HCT116 (cell line): ENCODE data around the gene CLIP2. TPM values are rescaled to one million over a fixed set of nuclear protein-coding genes. Genes with fewer than 3 reads are reported as not detected.
A peak's percentile ranks its signal among the peaks of the same experiment; 100 is the strongest.

Source experiments
- ATAC-seq: fragments of 200-7000 bp; cut with Tn5 transposase; 2 replicates; pipeline ENCODE4 v1.9.1; 2020; ENCODE audit warnings: mild to moderate bottlenecking, moderate library complexity
- BruUV-seq: library from RNA; stranded (reverse); fragments of 400-500 nt; replicated peaks from 2 replicates; lab custom pipeline; 2021; lab: Mats Ljungman, UMichigan
- CTCF ChIA-PET: fragments of 300-600 bp; sonication (Branson Sonifier 250); formaldehyde crosslinking; loops from one replicate; lab custom pipeline; 2021; ENCODE audit warnings: antibody characterized with exemption; lab: Charles Lee
- POLR2A ChIA-PET: fragments of 300-600, 350-600 bp; sonication (Branson Sonifier 250); formaldehyde crosslinking; loops from one replicate; lab custom pipeline; 2021; ENCODE audit warnings: antibody characterized with exemption; lab: Charles Lee
- RAD21 ChIA-PET, 2 experiments: fragments of 300-600 bp; sonication (Branson Sonifier 250); formaldehyde crosslinking; loops; one replicate each; lab custom pipeline; 2023; ENCODE audit warnings: low total read pairs in 2 of 2; ENCODE audit not compliant: uncharacterized antibody in 2 of 2, unreplicated experiment in 2 of 2, low non-redundant PET in 1 of 2; lab: Charles Lee
- DNase-seq: peaks from one replicate; pipeline ENCODE4 v3.0.0-alpha.2; 2010; ENCODE audit warnings: low read depth, low spot score
- H2AFZ ChIP-seq: fragments of 200-600 bp; shearing (Covaris generic), sonication (generic); 2 replicates; pipeline ENCODE4 v1.6.1; 2017; ENCODE audit warnings: low read depth, mixed run types, mixed read lengths, antibody characterized with exemption, low read length; ENCODE audit not compliant: poor library complexity, severe bottlenecking
- H3K27ac ChIP-seq: 2 replicates; pipeline ENCODE4 v1.5.1; 2012; ENCODE audit warnings: low read depth, low read length
- H3K27me3 ChIP-seq: fragments of 200-600 bp; sonication (generic); 2 replicates; pipeline ENCODE4 v1.6.1; 2016; ENCODE audit warnings: mixed run types, low read length, mixed read lengths; ENCODE audit not compliant: insufficient read depth
- H3K36me3 ChIP-seq, 2 experiments: fragments of 200-500 bp in 1 of 2; fragments of 200-600 bp in 1 of 2; sonication (Bioruptor generic) in 1 of 2; sonication (generic) in 1 of 2; 2 replicates each; pipeline versions ENCODE4 v1.5.1 to v1.6.1; 2014 to 2016; ENCODE audit warnings: low read length in 2 of 2, inconsistent platforms in 1 of 2, mixed read lengths in 1 of 2, mixed run types in 1 of 2; ENCODE audit not compliant: insufficient read depth in 2 of 2, control insufficient read depth in 1 of 2
- H3K4me1 ChIP-seq, 2 experiments: fragments of 200-600 bp in 1 of 2; sonication (generic) in 1 of 2; 2 replicates each; pipeline versions ENCODE4 v1.5.1 to v1.6.1; 2012 to 2017; ENCODE audit warnings: low read length in 2 of 2, inconsistent platforms in 1 of 2, mild to moderate bottlenecking in 1 of 2, mixed read lengths in 1 of 2, mixed run types in 1 of 2, moderate library complexity in 1 of 2; ENCODE audit not compliant: insufficient read depth in 2 of 2, control insufficient read depth in 1 of 2
- H3K4me2 ChIP-seq: fragments of 200-600 bp; sonication (generic); 2 replicates; pipeline ENCODE4 v1.6.1; 2017; ENCODE audit warnings: mixed run types, low read length, mixed read lengths
- H3K4me3 ChIP-seq, 2 experiments: fragments of 200-600 bp in 1 of 2; sonication (generic) in 1 of 2; replicated peaks in 1 of 2; 2 replicates each; pipeline ENCODE4 v1.5.1; 2011 to 2016; ENCODE audit warnings: low read length in 2 of 2, control low read depth in 1 of 2, low read depth in 1 of 2, mild to moderate bottlenecking in 1 of 2, mixed read lengths in 1 of 2, mixed run types in 1 of 2
- H3K79me2 ChIP-seq: fragments of 200-600 bp; sonication (generic); 2 replicates; pipeline ENCODE4 v1.6.1; 2017; ENCODE audit warnings: mild to moderate bottlenecking, mixed run types, low read length, moderate library complexity, mixed read lengths; ENCODE audit not compliant: insufficient read depth
- H3K9ac ChIP-seq: fragments of 200-600 bp; sonication (generic); 2 replicates; pipeline ENCODE4 v1.6.1; 2016; ENCODE audit warnings: low read length, mixed read lengths
- H3K9me2 ChIP-seq: fragments of 200-600 bp; sonication (generic), shearing (Covaris generic); 2 replicates; pipeline ENCODE4 v1.6.1; 2017; ENCODE audit warnings: mixed run types, mild to moderate bottlenecking, moderate library complexity; ENCODE audit not compliant: insufficient read depth
- H3K9me3 ChIP-seq, 2 experiments: fragments of 200-500 bp in 1 of 2; fragments of 200-600 bp in 1 of 2; sonication (Bioruptor generic) in 1 of 2; sonication (generic) in 1 of 2; 2 replicates each; pipeline ENCODE4 v1.6.1; 2014 to 2017; ENCODE audit warnings: low read length in 2 of 2, mixed read lengths in 2 of 2, inconsistent platforms in 1 of 2, low read depth in 1 of 2, mild to moderate bottlenecking in 1 of 2, mixed run types in 1 of 2, moderate library complexity in 1 of 2; ENCODE audit not compliant: control insufficient read depth in 1 of 2, insufficient read depth in 1 of 2
- H4K20me1 ChIP-seq: fragments of 200-600 bp; sonication (generic), shearing (Covaris generic); 2 replicates; pipeline ENCODE4 v1.6.1; 2017; ENCODE audit warnings: mixed run types, mild to moderate bottlenecking, moderate library complexity; ENCODE audit not compliant: insufficient read depth
- ATF3 ChIP-seq: IDR thresholded peaks from 2 replicates; pipeline ENCODE4 v1.6.1; 2012
- CBX3 ChIP-seq: IDR thresholded peaks from 2 replicates; pipeline ENCODE4 v1.6.1; 2012; ENCODE audit warnings: low read depth
- CEBPB ChIP-seq: IDR thresholded peaks from 2 replicates; pipeline ENCODE4 v1.6.1; 2012; ENCODE audit warnings: low read depth
- EGR1 ChIP-seq: IDR thresholded peaks from 2 replicates; pipeline ENCODE4 v1.6.1; 2012; ENCODE audit warnings: low read depth
- ELF1 ChIP-seq: IDR thresholded peaks from 2 replicates; pipeline ENCODE4 v1.6.1; 2012; ENCODE audit warnings: low read depth, borderline replicate concordance
- EZH2 ChIP-seq: fragments of 200-600 bp; sonication (generic); IDR thresholded peaks from 2 replicates; pipeline ENCODE4 v1.6.1; 2017; ENCODE audit warnings: antibody characterized with exemption, mixed run types
- JUND ChIP-seq: IDR thresholded peaks from 2 replicates; pipeline ENCODE4 v1.6.1; 2012
- MAX ChIP-seq: IDR thresholded peaks from 2 replicates; pipeline ENCODE4 v1.6.1; 2012
- POLR2A ChIP-seq: IDR thresholded peaks from 2 replicates; pipeline ENCODE4 v1.7.0; 2011; ENCODE audit warnings: borderline replicate concordance; ENCODE audit not compliant: insufficient read depth, insufficient read length; ENCODE audit errors: extremely low read depth
- POLR2AphosphoS5 ChIP-seq: IDR thresholded peaks from 2 replicates; pipeline ENCODE4 v1.6.1; 2011; ENCODE audit warnings: mild to moderate bottlenecking, low read depth, low read length, moderate library complexity
- RAD21 ChIP-seq: IDR thresholded peaks from 2 replicates; pipeline ENCODE4 v1.6.1; 2012; ENCODE audit warnings: low read depth, mild to moderate bottlenecking
- SIN3A ChIP-seq: IDR thresholded peaks from 2 replicates; pipeline ENCODE4 v1.6.1; 2012; ENCODE audit warnings: low read depth
- SP1 ChIP-seq: IDR thresholded peaks from 2 replicates; pipeline ENCODE4 v1.6.1; 2012; ENCODE audit warnings: low read depth
- SRF ChIP-seq: IDR thresholded peaks from 2 replicates; pipeline ENCODE4 v1.6.1; 2012; ENCODE audit warnings: low read depth
- YY1 ChIP-seq: IDR thresholded peaks from 2 replicates; pipeline ENCODE4 v1.6.1; 2011; ENCODE audit warnings: low read length, low read depth, moderate library complexity, mild to moderate bottlenecking; ENCODE audit not compliant: insufficient replicate concordance; ENCODE audit errors: extremely low read depth
- ZFX ChIP-seq: fragments of 450-650 bp; IDR thresholded peaks from 2 replicates; pipeline ENCODE4 v1.6.1; 2017
- ZNF274 ChIP-seq: fragments of 200-500 bp; sonication (Bioruptor generic); IDR thresholded peaks from 2 replicates; pipeline ENCODE4 v1.6.1; 2014; ENCODE audit warnings: mild to moderate bottlenecking, low read depth, low read length, inconsistent platforms
- intact Hi-C: fragments of 100-400 bp; cut with micrococcal nuclease; formaldehyde crosslinking; loops from 2 replicates; pipeline ENCODE4 v1.10.0; 2022
- total RNA-seq: library from RNA; stranded (reverse); gene quantifications from one replicate; pipeline ENCODE4 v1.2.1, GENCODE V29; 2021; ENCODE audit not compliant: unreplicated experiment
- TF ChIP-seq, protein P1 (sequence below): IDR thresholded peaks from 2 replicates; pipeline ENCODE4 v1.6.1; 2012; ENCODE audit warnings: low read depth

Gene CLIP2
- total RNA-seq, 1 experiment from 2014 or later, result 40.1 TPM

- Histone ChIP-seq H3K4me1 (peaks cover 57 to 72% of the 10 kb centered on the region in 2 experiments), H2AFZ (no peak overlapping the region), H3K4me3 (peak overlapping the region; percentile 80 to 85), H3K36me3 (no peaks in the 10 kb centered on the region), H3K27me3 (no peaks in the 10 kb centered on the region), H3K79me2 (peaks cover 59% of the 10 kb centered on the region), H3K4me2 (peak overlapping the region; percentile 94), H3K9me2 (no peaks in the 10 kb centered on the region), H3K27ac (peak overlapping the region; percentile 84; the same call in 1 of the 2 replicates), H3K9me3 (no peaks in the 10 kb centered on the region), H3K9ac (peak overlapping the region; percentile 84), H4K20me1 (no peaks in the 10 kb centered on the region)
- BruUV-seq, result no TSS peak
- ATAC-seq (no peak), DNase-seq (no peak)
- POLR2A ChIA-PET, result interaction anchor here (1.6 kb wide), 1 partner anchor 21 kb away, joined by 4 read pairs; no protein-coding TSS in a partner anchor
- intact Hi-C loops, result no loop called here
- CTCF ChIA-PET, result interaction anchor here (2.9 kb wide), 1 partner anchor 15 kb away, joined by 14 read pairs; no protein-coding TSS in a partner anchor
- TF ChIP-seq EGR1 (no peak), CEBPB (no peak)
- RAD21 ChIA-PET, result no interaction called here
Measured at GRCh38 chr7:74290553-74290950, 1.3 kb downstream of the CLIP2 start.

DNA sequence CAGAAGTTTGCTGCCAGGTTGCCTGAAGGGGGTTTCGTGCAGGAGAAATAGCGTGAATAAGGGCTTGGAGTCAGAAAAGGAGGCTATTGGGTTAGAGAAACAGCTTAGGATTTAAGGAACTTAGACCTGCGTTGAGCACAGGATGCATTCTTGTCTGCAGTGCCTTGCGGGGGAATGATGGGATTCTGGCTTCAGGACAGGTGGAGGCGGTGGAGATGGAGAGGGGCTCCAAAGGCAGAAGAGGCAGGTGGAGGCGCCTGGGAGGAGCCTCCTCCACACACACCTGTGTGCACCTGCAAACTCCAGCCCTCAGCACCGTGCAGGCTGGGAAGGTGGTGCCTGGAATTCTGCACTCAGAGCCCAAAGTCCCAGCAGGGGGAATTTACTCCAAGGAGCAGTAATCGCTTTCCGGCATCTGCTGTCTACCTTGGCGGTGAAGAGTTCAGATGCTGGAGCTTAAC, 1.8 kb downstream of the CLIP2 start:
- CTCF ChIA-PET, result interaction anchor here (2.9 kb wide), 1 partner anchor 15 kb away, joined by 14 read pairs; no protein-coding TSS in a partner anchor
- peak overlapping the region; percentile 84 for H3K9ac ChIP-seq

More for the DNA sequence above, 1.8 kb downstream of the CLIP2 start:
- Histone ChIP-seq H2AFZ (no peak overlapping the region), H3K9me2 (no peaks in the 10 kb centered on the region), H3K27ac (peak overlapping the region; percentile 84; the same call in 1 of the 2 replicates), H4K20me1 (no peaks in the 10 kb centered on the region), H3K9me3 (no peaks in the 10 kb centered on the region), H3K79me2 (peaks cover 64% of the 10 kb centered on the region), H3K4me1 (peaks cover 58 to 72% of the 10 kb centered on the region in 2 experiments), H3K27me3 (no peaks in the 10 kb centered on the region), H3K4me2 (peak overlapping the region; percentile 94), H3K36me3 (no peaks in the 10 kb centered on the region), H3K4me3 (peak overlapping the region; percentile 80 to 85)
- TF ChIP-seq ELF1 (no peak), EZH2 (no peak), POLR2AphosphoS5 (no peak), JUND (no peak), YY1 (no peak), SP1 (no peak), RAD21 (no peak), ZFX (no peak), ATF3 (no peak), POLR2A (no peak), CBX3 (no peak), SIN3A (no peak), SRF (no peak), ZNF274 (no peak), MAX (no peak)
- TF ChIP-seq, protein P1, sequence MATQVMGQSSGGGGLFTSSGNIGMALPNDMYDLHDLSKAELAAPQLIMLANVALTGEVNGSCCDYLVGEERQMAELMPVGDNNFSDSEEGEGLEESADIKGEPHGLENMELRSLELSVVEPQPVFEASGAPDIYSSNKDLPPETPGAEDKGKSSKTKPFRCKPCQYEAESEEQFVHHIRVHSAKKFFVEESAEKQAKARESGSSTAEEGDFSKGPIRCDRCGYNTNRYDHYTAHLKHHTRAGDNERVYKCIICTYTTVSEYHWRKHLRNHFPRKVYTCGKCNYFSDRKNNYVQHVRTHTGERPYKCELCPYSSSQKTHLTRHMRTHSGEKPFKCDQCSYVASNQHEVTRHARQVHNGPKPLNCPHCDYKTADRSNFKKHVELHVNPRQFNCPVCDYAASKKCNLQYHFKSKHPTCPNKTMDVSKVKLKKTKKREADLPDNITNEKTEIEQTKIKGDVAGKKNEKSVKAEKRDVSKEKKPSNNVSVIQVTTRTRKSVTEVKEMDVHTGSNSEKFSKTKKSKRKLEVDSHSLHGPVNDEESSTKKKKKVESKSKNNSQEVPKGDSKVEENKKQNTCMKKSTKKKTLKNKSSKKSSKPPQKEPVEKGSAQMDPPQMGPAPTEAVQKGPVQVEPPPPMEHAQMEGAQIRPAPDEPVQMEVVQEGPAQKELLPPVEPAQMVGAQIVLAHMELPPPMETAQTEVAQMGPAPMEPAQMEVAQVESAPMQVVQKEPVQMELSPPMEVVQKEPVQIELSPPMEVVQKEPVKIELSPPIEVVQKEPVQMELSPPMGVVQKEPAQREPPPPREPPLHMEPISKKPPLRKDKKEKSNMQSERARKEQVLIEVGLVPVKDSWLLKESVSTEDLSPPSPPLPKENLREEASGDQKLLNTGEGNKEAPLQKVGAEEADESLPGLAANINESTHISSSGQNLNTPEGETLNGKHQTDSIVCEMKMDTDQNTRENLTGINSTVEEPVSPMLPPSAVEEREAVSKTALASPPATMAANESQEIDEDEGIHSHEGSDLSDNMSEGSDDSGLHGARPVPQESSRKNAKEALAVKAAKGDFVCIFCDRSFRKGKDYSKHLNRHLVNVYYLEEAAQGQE, result no peak
- POLR2A ChIA-PET, result interaction anchor here (1.6 to 1.8 kb wide), 2 partner anchors 11 to 22 kb away, joined by 4 to 6 read pairs; no protein-coding TSS in a partner anchor
- intact Hi-C loops, result no loop called here
- RAD21 ChIA-PET, result no interaction called here
- ATAC-seq, result no peak
- DNase-seq, result no peak
- TSS peak; percentile 19 for BruUV-seq
